Gastroesophageal sphincter (tissue), 3 donors: ENCODE results near the gene CTDSPL2.

Experiments
- CTCF ChIP-seq, 4 experiments: fragments of 200-600 bp in 2 of 4; fragments of 450-650 bp in 2 of 4; sonication (generic) in 1 of 4; IDR thresholded peaks; one replicate each; pipeline ENCODE4 v1.5.1; 2017 to 2019; ENCODE audit warnings: antibody characterized with exemption in 4 of 4, mild to moderate bottlenecking in 2 of 4, moderate library complexity in 2 of 4
- POLR2AphosphoS5 ChIP-seq: sonication (generic); formaldehyde crosslinking; IDR thresholded peaks from one replicate; pipeline ENCODE4 v1.6.1; 2017; ENCODE audit warnings: antibody characterized with exemption

GRCh38 chr15:44535523-44536301, 108.3 kb downstream of the CTDSPL2 start:
- no peak for TF ChIP-seq CTCF (IDR thresholded peaks at IDR 0.05)
- no peak for TF ChIP-seq POLR2AphosphoS5
